ENCODE data around the gene NSL1.
"Not testable (repeated sequence)": the region's sequence is repeated elsewhere in the genome, so short reads cannot be mapped to it uniquely, and the experiment has no call there.

NSL1 gene, protein sequence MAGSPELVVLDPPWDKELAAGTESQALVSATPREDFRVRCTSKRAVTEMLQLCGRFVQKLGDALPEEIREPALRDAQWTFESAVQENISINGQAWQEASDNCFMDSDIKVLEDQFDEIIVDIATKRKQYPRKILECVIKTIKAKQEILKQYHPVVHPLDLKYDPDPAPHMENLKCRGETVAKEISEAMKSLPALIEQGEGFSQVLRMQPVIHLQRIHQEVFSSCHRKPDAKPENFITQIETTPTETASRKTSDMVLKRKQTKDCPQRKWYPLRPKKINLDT

DNA sequence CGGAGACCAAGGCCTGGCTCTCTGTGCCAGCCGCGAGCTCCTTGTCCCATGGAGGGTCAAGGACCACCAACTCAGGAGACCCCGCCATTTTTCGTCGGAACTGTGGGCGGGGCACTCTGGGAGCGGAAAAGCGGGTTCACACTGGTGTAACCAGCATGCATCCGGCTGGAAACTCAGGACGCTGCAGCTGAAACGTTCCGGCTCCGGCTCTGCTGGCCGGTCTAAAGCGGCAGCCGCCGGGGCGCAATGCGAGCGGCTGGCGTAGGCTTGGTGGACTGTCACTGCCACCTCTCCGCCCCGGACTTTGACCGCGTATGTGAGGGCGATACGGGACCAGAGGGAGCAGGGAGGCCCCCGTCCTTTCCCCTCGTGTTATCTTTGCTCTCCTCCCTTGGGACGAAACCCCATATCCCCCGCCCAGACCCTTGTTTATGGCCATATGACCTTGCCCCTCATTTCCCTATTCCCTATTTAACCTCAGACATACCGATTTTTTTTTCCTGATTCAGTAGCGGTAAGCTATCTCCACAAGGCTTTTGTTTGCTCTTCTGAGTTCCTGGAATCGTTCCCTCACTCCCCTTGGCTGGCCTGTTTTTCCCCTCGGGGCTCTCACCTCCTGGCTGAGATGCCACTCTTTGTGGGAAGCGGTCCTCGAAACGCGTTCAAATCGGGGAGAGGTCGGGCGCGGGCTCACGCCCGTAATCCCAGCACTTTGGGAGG, at the start of gene NSL1, which contains the start of gene TATDN3:
NSL1 (minus strand) TSS at position 102 of the 720 bp plus-strand sequence; CDS start at position 88, 14 bp downstream.
TATDN3 (plus strand) TSS at position 219 of the 720 bp plus-strand sequence; CDS start at position 247, 28 bp downstream.
- no peaks in the 10 kb centered on the region for H3K27me3 Mint-ChIP-seq
- peaks cover 37% of the 10 kb centered on the region for H3K4me1 Mint-ChIP-seq (ENCODE audit: low read depth)
- peaks cover 40% of the 10 kb centered on the region for H3K36me3 Mint-ChIP-seq (ENCODE audit: low read depth)
- H3K4me3 Mint-ChIP-seq = peak within 1 kb of the TSS; percentile 97
- intact Hi-C loops (cut with micrococcal nuclease) = no loop called here
- H3K27ac Mint-ChIP-seq = peak within 1 kb of the TSS; percentile 94
- no peaks in the 10 kb centered on the region for H3K9me3 Mint-ChIP-seq

DNA sequence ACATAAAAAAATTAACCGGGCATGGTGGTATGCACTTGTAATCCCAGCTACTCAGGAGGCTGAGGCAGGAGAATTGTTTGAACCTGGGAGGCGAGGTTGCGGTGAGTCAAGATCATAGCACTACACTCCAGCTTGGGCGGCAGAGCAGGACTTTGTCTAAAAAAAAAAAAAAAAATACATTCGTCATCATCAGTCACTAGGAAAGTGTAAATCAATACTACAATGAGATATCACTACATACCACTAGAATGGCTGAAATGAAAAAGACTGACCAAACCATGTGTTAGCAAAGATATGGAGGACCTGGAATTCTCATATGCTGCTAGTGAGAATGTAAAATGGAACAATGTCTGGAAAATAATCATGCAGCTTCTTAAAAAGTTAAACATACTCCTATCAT, 46.6 kb upstream of the NSL1 start:
- Mint-ChIP-seq H3K4me1 (ENCODE audit: low read depth) (no peaks in the 10 kb centered on the region), H3K36me3 (ENCODE audit: low read depth) (no peaks in the 10 kb centered on the region)
- intact Hi-C loops (cut with micrococcal nuclease) = no loop called here

DNA sequence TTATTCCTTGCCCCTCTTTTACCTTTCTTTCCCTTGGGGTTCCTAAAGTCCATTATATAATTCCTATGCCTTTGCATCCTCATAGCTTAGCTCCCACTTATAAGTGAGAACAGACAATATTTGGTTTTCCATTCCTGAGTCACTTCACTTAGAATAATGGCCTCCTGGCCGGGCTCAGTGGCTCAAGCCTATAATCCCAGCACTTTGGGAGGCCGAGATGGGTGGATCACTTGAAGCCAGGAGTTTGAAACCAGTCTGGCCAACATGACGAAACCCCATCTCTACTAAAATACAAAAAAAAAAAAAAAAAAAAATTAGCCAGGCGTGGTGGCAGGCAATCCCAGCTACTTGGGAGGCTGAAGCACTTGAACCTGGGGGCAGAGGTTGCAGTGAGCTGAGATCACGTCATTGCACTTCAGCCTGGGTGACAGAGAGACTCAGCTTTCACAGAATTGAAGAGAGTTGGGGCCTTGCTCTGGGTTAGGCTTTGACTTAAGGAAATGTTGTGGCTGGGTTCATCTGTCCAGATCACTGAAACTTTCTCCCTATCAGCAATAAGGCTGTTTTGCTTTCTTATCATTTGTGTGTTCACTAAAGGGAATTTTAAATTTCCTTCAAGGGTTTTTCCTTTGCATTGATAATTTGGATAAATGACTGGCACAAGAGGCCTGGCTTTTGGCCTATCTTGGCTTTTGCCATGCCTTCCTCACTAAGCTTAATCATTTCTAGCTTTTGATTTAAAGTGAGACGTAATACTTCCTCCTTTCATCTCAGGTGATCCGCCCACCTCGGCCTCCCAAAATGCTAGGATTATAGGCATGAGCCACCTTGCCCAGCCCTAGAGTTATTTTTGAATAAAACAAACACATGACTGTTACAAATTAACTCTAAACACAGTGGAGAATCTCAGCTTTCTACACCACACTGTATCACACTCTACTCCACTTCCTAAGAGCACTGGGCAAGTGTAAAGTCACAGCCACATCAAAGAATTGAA, 41.9 kb upstream of the NSL1 start:
- not testable (repeated sequence) for H3K9me3 Mint-ChIP-seq; H3K36me3 Mint-ChIP-seq (ENCODE audit: low read depth)

More for the DNA sequence above, 46.6 kb upstream of the NSL1 start:
- H3K4me3 Mint-ChIP-seq = no peak overlapping the region
- peaks cover 2% of the 10 kb centered on the region for H3K27me3 Mint-ChIP-seq
- H3K9me3 Mint-ChIP-seq = no peaks in the 10 kb centered on the region
- H3K27ac Mint-ChIP-seq = no peak overlapping the region

DNA sequence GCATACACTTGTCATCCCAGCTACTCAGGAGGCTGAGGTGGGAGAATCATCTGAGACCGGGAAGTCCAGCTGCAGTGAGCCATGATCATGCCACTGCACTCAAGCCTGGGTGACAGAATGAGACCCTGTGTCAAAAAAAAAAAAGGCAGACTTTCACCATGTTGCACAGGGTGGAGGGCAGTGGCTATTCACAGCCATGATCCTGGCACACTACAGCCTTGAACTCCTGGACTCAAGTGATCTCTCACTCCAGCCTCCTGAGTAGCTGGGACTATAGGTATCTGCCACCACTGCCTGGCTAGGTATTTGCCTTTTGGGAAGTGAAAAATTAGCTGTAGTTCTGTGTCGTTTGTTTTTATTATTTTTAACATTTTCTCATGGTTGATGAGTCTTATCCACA, 36.8 kb upstream of the NSL1 start:
- intact Hi-C loops (cut with micrococcal nuclease) = no loop called here
- Mint-ChIP-seq H3K27me3 (peaks cover 4% of the 10 kb centered on the region), H3K36me3 (ENCODE audit: low read depth) (peaks cover 10% of the 10 kb centered on the region), H3K9me3 (peaks cover 40% of the 10 kb centered on the region), H3K4me1 (ENCODE audit: low read depth) (peaks cover 9% of the 10 kb centered on the region), H3K27ac (no peak overlapping the region), H3K4me3 (no peak overlapping the region)

More for the DNA sequence above, 41.9 kb upstream of the NSL1 start:
- H3K4me1 Mint-ChIP-seq (ENCODE audit: low read depth); H3K27ac Mint-ChIP-seq; H3K4me3 Mint-ChIP-seq; intact Hi-C loops (cut with micrococcal nuclease); H3K27me3 Mint-ChIP-seq: not testable (repeated sequence)

DNA sequence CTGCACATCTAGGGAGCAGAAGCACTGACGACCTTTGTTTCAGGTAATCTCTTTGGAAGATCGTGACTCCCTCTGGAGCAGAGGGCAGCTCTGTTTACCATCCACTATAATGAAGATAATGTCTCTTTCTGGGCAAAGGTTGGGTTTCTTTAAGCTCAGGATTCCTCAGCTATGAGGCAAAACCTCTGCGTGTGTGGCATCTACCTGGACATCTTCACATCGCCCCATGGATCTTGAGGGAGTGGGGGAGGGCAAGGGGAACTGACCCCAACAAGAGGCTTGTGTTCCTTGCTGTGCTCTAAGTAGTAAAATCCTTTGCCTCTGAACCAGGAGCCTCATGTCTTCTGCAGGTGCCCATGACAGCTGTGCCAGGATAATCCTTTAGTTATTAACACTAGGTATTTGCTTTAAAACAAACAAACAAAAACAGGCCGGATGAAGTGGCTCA, 36.3 kb upstream of the NSL1 start:
- peaks cover 40% of the 10 kb centered on the region for H3K9me3 Mint-ChIP-seq
- H3K4me3 Mint-ChIP-seq = no peak overlapping the region
- H3K27ac Mint-ChIP-seq = no peak overlapping the region
- intact Hi-C loops (cut with micrococcal nuclease) = no loop called here
- H3K36me3 Mint-ChIP-seq (ENCODE audit: low read depth) = peaks cover 10% of the 10 kb centered on the region
- H3K4me1 Mint-ChIP-seq (ENCODE audit: low read depth) = peaks cover 9% of the 10 kb centered on the region
- H3K27me3 Mint-ChIP-seq = peaks cover 4% of the 10 kb centered on the region

DNA sequence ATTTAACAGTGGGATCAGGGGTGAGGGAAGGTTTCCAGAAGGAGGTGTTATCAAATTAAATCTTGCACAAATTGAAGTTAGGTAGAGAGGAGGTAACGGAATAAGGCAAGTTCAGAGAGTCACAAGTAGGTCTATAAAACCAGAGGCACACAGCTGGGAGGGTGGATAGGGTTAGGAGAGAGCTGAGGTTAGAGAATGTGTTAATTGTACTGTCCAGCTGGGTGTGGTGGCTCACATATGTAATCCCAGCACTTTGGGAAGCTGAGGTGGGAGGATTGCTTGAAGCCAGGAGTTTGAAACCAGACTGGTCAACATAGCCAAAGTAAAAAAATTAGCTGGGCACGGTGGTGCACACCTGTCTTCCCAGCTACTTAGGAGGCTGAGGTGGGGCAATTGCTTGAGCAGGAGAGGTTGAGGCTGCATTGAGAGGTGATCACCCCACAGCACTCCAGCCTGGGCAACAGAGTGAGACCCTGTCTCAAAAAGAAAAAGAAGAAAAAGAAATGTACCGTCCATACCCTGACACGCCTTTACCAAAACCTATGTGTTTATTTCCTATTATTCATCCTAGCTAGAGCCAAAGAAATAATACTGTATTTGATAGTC, 35.7 kb upstream of the NSL1 start:
- peaks cover 40% of the 10 kb centered on the region for H3K9me3 Mint-ChIP-seq
- peaks cover 9% of the 10 kb centered on the region for H3K4me1 Mint-ChIP-seq (ENCODE audit: low read depth)
- H3K27ac Mint-ChIP-seq = no peak overlapping the region
- H3K4me3 Mint-ChIP-seq = no peak overlapping the region
- intact Hi-C loops (cut with micrococcal nuclease) = no loop called here
- peaks cover 4% of the 10 kb centered on the region for H3K27me3 Mint-ChIP-seq
- H3K36me3 Mint-ChIP-seq (ENCODE audit: low read depth) = peaks cover 10% of the 10 kb centered on the region

DNA sequence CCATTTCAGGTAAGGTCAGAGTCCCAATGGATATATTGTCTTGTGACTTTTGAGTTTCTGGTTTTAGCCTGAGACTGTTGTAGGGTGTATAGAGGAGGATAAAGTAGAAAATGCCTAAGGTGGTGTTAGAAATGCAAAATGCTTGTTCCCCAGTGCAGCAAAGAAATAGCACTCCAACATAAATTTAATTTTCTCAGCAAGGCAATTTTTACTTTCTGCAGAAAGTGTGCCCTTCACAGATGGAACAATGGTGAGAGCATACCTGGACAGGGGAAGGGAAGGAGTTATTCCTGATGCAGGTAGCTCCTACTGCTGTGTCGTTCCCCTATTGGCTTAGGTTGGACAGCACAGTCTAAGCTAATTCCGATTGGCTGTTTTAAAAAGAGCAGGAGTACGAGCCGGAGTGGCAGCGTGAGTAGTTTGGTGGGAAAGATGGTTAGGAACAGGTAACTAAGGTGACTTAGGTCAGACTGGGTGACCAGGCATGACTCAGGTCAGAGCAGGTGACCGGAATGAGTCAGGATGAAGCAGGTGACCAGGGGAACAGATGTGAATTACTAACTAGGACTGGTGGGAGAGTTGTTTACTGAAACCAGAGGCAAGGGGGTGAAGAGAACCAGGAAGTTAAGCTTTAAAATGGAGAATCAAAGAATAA, 34.3 kb upstream of the NSL1 start:
- Mint-ChIP-seq H3K27me3 (peaks cover 4% of the 10 kb centered on the region), H3K27ac (no peak overlapping the region), H3K4me1 (ENCODE audit: low read depth) (no peaks in the 10 kb centered on the region), H3K9me3 (peaks cover 40% of the 10 kb centered on the region), H3K4me3 (no peak overlapping the region), H3K36me3 (ENCODE audit: low read depth) (peaks cover 10% of the 10 kb centered on the region)
- intact Hi-C loops (cut with micrococcal nuclease) = no loop called here

DNA sequence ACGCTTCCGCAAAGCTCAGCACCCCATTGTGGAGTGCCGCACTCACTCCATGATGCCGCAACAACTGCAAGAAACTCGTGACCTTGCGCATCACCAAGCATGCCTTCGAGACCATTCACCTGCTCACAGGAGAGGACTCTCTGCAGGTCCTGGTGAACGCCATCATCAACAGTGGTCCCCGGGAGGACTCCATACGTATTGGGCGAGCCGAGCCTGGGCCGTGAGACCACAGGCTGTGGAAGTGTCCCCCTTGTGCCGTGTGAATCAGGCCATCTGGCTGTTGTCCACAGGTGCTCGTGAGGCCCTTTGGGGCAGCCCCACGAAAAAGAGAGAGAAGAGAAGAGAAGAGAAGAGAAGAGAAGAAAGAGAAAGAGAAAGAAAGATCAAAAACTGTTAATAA, 32.6 kb upstream of the NSL1 start:
- peaks cover 2% of the 10 kb centered on the region for H3K27me3 Mint-ChIP-seq
- peaks cover 40% of the 10 kb centered on the region for H3K9me3 Mint-ChIP-seq
- no peak overlapping the region for H3K4me3 Mint-ChIP-seq
- H3K36me3 Mint-ChIP-seq (ENCODE audit: low read depth) = peaks cover 10% of the 10 kb centered on the region
- no peak overlapping the region for H3K27ac Mint-ChIP-seq
- intact Hi-C loops (cut with micrococcal nuclease) = no loop called here
- H3K4me1 Mint-ChIP-seq (ENCODE audit: low read depth) = peaks cover 7% of the 10 kb centered on the region

DNA sequence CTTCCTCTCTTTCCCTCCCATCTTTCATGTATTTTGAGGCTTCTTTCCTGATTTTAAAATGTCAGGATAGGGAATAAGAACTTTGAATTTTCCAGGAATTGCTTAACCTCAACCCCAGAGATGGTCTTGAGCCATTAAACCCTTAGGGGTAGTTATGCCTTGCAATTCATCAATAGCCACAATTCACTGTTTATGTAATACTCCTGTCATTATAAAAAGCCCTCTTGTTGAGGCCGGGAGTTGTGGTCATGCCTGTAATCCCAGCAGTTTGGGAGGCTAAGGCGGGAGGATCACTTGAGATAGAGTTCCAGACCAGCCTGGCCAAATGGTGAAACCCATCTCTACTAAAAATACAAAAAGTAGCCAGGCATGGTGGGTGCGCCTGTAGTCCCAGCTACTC, 31.4 kb upstream of the NSL1 start:
- intact Hi-C loops (cut with micrococcal nuclease) = no loop called here
- Mint-ChIP-seq H3K27ac (no peak overlapping the region), H3K36me3 (ENCODE audit: low read depth) (peaks cover 10% of the 10 kb centered on the region), H3K4me3 (no peak overlapping the region), H3K4me1 (ENCODE audit: low read depth) (peaks cover 13% of the 10 kb centered on the region), H3K27me3 (peaks cover 2% of the 10 kb centered on the region), H3K9me3 (peaks cover 40% of the 10 kb centered on the region)

DNA sequence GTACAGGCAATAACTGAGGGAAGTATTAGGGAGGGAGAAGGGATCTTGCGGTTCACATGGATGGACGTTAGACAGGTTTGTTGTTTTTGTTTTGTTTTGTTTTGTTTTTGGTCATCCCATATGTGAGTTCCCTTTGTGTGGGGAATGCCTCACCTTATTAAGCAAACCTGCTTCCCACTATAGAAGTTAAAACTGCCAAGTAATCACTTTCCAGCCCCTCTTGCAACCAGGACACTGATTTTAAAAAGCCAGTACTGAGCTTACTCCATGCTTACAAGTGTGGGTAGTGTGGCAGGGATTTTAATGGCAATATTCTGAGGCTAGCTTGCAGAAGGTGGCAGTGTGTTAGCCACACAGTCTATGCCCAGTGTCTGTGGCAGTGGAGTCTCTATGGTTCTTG, 29.4 kb upstream of the NSL1 start:
- no peak overlapping the region for H3K27ac Mint-ChIP-seq
- no peak overlapping the region for H3K4me3 Mint-ChIP-seq
- H3K4me1 Mint-ChIP-seq (ENCODE audit: low read depth) = peaks cover 13% of the 10 kb centered on the region
- no peaks in the 10 kb centered on the region for H3K27me3 Mint-ChIP-seq
- H3K9me3 Mint-ChIP-seq = peaks cover 25% of the 10 kb centered on the region
- H3K36me3 Mint-ChIP-seq (ENCODE audit: low read depth) = peaks cover 12% of the 10 kb centered on the region
- intact Hi-C loops (cut with micrococcal nuclease) = no loop called here

DNA sequence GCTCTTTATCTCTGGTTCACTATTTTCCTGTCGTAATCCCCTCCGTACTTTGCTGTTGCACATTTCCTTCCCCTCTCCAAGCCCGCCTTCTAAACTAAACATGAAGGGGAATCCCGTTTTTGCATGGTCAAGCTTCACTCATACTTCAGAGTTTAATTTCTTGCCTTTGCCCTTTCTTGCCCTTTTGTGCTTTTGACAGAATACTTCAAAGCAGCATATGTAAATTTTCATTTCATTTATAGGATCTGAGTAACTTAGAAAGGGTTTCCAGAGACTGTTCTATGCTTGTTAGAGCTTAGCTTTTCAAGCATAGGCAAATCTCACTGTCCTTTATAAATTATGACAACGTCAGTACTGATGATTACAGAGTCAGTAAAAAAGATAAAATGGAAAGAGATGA, 28.1 kb upstream of the NSL1 start:
- Mint-ChIP-seq H3K27ac (no peak overlapping the region), H3K36me3 (ENCODE audit: low read depth) (peaks cover 16% of the 10 kb centered on the region), H3K4me3 (no peak overlapping the region)

DNA sequence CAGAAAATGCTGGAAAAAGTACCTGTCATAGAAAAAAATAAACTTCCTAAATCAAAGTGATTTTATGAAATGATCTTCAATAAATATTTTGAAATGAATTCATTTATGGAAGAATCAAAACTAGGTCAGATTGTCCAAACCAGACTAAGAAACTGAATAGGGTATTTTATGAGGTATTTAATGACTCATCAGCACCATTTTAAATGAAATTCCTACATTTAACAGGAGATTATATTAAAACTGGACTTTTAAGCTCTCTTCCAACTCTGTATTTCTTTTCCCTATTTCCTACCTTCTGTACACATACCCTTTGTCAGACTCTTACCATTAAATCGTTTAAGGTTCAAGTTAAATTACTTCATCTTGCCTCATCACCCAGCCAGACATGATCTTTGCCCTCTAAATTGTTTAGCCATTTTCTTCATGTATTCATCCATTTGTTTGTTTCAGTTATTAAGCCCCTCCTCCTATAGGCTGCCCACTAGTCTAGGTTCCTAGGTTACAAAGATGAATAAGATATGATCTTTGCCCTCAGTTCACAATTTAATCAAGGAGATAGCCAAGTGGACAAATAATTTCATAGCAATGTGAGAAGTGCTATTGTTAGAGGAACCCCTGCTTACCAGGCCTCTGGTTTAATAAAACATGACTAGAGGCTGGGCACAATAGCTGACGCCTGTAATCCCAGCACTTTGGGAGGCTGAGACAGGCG, 25.1 kb upstream of the NSL1 start:
- Mint-ChIP-seq H3K4me3 (no peak overlapping the region), H3K27ac (no peak overlapping the region), H3K27me3 (no peaks in the 10 kb centered on the region), H3K36me3 (ENCODE audit: low read depth) (peaks cover 39% of the 10 kb centered on the region), H3K4me1 (ENCODE audit: low read depth) (peaks cover 13% of the 10 kb centered on the region), H3K9me3 (no peaks in the 10 kb centered on the region)
- intact Hi-C loops (cut with micrococcal nuclease) = loop anchor here (5.0 kb wide), 1 partner anchor 46 kb away; no protein-coding TSS in a partner anchor

More for the DNA sequence above, 28.1 kb upstream of the NSL1 start:
- peaks cover 13% of the 10 kb centered on the region for H3K9me3 Mint-ChIP-seq
- intact Hi-C loops (cut with micrococcal nuclease) = loop anchor here (5.0 kb wide), 1 partner anchor 43 kb away; no protein-coding TSS in a partner anchor
- peaks cover 13% of the 10 kb centered on the region for H3K4me1 Mint-ChIP-seq (ENCODE audit: low read depth)
- H3K27me3 Mint-ChIP-seq = no peaks in the 10 kb centered on the region

Measured in dendritic cell treated with granulocyte-macrophage colony-stimulating factor and Interleukin-4, amounts not matched to agents 40 ng/mL and 50 ng/mL, for 4 days (primary cell).